Stimulated activated CD4-positive, alpha-beta T cell treated with anti-CD3 and anti-CD28 coated beads, TNF-alpha, amount 100 ng/mL, for 24 hours (primary cell): ENCODE results near the gene PDZD4.

ENCODE experiments used
- DNase-seq, 3 experiments: peaks; one replicate each; pipeline ENCODE4 v3.0.0-alpha.2; 2020; ENCODE audit warnings: low read depth in 3 of 3

PDZD4 gene, protein sequence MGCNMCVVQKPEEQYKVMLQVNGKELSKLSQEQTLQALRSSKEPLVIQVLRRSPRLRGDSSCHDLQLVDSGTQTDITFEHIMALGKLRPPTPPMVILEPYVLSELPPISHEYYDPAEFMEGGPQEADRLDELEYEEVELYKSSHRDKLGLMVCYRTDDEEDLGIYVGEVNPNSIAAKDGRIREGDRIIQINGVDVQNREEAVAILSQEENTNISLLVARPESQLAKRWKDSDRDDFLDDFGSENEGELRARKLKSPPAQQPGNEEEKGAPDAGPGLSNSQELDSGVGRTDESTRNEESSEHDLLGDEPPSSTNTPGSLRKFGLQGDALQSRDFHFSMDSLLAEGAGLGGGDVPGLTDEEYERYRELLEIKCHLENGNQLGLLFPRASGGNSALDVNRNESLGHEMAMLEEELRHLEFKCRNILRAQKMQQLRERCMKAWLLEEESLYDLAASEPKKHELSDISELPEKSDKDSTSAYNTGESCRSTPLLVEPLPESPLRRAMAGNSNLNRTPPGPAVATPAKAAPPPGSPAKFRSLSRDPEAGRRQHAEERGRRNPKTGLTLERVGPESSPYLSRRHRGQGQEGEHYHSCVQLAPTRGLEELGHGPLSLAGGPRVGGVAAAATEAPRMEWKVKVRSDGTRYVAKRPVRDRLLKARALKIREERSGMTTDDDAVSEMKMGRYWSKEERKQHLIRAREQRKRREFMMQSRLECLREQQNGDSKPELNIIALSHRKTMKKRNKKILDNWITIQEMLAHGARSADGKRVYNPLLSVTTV

DNA sequence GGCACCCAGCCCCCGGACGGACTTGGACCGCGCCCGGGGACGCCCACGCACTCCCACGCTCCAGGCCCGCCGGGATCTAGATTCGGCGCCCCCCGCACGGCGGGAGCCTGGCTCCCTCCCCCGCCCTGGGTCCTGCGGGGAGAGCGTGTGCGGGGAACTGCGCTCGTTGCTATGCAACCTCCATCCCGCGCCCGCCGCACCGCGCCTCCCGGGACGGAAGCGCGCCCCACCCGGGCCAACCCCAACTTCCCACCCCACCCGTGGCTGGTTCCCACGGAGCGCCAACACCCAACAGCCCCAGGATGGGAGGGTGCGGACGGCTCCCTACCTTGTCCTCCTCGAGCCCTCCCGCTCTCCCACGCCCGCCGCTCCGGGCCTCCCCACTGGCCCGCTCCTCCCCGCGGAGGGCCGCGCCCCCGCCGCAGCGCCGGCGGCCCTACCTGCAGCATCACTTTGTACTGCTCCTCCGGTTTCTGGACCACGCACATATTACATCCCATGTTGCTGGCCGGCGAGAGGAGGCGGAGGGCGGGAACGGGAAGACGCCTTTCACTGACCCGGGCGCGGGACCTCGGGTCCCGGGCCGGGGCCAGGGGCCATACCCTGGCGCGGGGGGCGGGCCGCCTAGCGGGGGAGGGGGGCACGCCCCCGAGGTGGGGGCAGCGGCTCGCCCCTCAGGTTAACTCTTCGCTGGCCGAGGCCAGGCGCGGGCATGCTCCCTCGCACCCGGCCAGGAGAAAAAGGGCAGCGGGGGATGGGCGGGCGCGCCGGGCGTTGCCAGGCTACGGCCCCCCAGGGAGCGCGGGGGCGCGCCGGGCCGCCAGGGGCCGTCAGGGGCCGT, at the start of gene PDZD4:
Gene PDZD4 (minus strand): TSS at position 746 of the 841 bp plus-strand sequence. CDS start 246 bp downstream, at position 500.
- DNase-seq = no peak

DNA sequence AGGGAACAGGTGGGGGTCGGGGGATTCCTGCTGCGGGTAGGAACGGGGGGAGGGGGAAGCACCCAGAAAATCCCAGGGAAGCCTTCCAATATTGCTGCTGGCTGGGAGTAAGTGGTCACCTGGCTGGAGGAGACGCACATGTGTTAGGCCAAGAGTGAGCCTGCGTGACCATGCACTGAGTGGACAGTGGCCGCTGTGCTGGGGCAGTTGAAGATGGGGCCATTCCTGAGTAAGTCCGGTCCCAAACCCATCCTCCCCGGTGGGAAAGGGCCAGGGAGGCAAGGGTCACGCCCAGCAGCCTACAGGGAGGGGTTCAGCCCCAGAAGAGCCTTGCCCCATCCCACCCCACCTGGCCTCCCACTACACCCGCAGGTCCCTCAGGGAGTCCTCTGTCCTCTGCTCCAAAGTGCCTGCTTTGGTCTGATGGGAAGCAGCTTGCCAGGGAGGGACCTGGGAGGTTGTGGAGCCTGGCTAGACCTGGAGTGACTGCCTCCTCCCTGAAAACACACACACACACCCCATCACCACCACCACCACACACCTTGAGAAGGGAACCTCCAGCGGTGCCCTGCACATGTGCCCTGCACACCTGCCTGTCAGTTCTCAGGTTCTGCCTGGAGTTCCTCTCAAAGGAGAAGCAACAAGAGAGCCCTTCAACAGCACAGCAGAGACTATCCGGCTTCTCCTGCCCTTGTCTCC, 49.5 kb upstream of the PDZD4 start:
- no peak for DNase-seq

DNA sequence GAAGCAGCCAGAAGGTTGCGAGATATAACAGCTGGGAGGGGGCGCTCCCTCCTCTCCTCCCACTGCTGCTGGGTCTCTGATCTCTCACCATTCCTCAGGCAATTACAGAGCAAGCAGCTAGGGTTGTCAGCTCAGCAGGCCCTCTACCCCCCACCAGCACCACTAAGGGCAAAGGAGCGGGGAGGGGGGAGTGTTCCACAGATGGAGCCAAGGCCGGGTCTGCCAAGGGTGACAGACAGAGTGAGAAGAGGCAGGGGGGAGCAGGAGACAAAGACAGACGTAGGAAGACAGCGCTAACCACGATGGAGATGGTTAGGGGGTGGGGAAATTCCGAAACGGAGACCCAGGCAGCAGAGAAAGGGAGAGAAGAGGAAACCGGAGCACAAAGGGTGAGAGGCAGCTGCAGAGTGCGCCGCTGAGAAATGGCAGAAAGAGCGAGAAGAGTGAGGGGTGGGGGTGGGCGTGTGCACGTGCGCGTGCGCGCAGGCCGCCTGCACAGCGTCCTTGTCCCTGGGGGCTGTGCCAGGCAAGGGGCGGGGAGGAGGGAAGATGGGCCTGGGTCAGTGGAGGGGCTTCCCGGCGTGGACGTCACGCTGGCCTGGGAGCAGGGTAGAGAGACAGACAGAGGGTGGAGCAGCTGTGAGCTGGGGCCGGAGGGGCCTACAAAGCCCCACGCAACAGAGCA, 48.8 kb upstream of the PDZD4 start:
- DNase-seq = no peak

DNA sequence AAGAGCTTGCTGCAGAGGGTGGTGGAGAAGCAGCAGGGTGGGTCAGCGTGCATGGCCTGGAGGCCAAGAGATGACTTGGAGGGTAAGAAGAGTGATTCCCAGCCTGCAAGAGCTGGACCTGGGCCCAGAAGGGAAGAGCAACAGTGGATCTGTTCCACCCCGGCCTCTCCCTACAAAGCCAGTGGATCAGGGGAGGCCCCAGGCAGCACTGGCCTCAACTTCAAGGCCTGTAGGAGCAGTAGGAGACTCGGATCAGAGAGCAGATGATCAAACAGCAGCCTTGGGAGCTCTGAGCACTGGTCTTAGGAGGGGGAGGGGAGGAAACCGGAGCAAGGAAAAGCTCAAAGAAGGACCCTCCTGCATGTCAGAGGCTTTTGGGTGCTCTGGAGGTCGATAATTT, 48.0 kb upstream of the PDZD4 start:
- DNase-seq = no peak

DNA sequence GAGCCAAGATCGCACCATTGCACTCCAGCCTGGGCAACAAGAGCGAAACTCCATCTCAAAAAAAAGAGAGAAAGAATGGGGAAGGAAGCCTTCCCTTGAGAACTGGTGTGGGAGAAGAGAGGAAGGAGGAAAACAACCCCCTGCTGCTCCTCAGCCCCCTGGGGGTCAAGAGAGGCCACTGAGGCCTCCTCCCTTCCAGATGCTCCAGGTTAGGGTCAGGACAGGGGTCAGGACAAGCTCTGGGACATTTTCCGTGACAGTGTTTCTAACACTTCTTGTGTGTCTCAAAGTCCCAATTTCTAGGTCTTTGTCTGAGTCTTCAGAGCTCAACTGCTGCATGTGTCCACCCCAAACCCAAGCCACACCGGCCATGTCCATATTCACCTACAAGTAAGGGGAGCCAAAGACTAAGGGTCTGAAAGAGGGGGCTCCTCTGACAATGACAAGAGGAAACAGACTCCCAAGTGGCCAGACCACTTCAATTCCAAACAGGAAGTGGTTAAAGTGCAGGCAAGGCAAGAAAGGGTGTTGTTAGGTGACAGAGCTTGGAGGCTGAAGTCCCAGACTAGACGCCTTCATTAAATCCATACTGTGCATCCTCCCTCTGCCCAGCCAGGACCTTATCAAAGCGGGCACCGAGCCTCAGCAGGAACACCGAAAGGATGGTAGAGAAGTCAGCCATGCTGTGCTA, 47.4 kb upstream of the PDZD4 start:
- DNase-seq = no peak

DNA sequence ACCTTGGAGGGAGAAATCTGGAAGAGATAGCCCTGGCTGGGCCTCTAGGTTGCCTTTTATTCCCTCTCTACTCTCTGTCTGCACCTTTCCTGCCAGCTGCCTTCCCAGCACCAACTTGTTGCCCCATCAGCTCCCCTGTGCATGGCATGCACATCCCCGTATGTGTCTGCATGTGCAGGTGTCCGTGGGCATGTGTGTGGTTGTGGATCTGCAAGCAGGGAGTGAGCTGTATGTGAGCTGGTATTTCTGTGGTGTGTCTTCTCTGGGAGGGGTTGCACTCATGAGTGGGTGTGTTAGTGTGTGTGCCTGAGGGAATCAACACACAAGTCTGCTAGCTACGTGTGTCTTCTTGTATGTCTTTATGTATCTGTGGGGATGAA, 45.8 kb upstream of the PDZD4 start:
- DNase-seq = no peak

DNA sequence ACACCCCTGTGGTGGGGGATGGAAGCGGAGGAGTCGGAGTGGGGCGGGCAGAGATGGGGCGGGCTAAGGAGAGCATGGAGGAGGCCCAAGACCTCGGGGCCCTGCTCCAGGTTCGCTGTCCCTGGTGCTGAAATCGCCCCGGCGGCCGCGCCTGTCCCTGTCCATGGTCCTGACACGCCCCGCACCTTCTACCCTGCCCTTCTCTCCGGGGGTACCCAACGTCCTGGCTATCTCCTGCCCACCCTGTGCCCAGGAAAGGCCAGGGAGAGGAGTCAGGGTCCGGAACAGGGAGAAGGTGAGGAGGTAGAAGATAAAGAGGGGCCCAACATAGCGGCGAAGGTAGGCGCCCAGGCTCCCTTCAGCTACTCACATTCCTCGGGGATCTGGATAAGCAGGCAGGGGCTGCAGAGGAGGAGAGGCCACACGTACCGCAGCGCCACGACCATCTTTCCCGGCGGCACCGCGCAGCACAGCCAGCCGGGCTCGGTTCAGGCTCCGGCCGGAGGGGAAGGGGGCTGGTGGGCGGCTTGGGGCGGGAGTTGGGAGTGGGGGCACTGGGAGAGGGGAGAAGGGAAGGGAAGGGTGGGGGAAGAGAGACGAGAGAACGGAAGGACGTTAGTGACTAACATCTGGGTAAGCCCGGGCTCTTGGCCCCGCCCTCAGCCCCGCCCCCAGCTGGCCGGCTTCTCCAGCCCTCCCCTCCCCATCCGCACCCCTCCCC, 45.2 kb upstream of the PDZD4 start:
- peak; percentile 34 to 48 (median 42) for DNase-seq

DNA sequence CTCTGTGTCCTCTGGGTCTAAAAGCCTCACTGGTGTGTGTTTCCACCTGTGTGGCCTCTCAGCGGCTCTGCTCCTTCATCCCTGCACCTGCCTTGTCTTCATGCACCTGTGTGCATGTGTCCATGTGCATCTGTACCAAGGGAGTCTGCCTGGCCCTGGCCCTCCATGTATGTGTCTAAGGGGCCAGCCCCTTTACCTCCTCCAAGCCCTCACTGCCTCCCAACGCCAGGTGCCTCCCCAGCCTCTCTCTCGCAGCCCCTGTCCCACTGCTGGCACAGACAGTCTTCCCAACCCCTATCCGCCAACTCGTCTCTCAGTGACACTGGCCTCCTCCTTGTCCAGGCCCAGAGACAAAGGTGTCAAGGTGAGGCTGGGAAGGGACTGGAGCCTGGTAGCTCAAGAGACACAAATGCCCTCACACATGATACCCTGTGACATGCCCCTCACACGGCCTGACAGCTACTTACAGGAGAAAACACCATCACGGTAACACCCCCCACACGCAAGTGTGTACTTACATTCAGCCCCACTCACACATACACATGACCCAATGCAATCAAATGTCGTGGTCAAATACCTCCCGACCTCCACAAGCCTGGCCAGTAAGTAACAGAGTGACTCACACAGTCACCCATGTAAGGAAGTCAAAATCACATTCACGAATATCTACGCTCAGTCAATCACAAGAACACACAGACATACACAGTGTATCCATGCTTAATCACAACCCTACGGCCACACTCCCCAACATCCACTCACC, 44.2 kb upstream of the PDZD4 start:
- DNase-seq = no peak

DNA sequence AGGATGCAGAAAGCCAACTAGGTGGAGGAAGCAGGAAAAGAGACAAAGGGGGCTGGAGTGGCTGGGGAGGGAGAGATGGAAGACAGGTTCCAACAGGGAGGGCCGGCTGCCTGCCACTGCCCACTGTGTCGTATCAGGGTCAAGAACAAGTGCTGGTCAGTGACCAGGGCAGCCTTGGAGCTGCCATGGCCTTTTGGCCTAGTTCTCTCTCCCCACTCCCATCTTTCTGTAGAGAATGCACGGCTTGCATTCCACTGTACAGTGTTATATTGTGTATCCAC, 43.7 kb upstream of the PDZD4 start:
- DNase-seq = no peak

DNA sequence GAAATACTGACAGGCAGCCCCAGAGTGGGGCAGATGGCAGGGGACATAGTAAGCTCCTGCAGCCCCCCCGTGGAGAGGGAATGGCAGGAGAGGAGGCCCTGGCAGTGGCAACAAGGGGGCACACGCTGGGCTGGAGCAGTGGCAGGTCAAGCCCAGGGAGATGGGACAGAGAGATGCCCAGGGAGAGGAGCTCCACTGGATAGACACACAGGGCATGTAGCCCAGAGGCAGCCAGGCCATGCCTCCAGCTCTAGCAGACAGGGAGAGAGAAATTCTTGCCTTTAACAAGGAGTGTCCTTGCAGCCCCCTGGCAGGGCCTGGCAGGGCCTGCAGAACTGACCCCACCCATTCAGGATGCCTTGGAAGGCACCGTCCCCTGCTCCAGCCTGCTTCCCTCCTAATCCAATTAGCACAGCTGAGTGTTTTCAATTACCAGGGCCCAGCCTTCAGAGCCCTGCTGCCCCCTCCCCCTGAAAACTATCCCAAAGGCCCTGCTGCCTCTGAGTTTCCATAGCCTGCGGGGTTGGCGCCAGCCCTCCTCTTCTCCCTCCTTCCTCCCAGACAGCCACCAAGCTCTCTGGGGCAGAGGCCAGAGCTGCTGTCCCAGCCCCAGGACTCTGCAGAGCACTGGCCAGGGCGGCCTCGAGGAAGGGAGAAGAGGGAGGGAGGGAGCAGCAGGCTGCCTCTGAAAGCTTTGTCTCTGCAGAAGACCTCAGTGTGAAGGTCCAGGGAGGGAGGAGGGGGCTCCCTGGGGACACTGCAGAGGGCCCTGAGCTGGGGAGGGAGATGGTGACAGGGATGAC, 43.1 kb upstream of the PDZD4 start:
- no peak for DNase-seq

DNA sequence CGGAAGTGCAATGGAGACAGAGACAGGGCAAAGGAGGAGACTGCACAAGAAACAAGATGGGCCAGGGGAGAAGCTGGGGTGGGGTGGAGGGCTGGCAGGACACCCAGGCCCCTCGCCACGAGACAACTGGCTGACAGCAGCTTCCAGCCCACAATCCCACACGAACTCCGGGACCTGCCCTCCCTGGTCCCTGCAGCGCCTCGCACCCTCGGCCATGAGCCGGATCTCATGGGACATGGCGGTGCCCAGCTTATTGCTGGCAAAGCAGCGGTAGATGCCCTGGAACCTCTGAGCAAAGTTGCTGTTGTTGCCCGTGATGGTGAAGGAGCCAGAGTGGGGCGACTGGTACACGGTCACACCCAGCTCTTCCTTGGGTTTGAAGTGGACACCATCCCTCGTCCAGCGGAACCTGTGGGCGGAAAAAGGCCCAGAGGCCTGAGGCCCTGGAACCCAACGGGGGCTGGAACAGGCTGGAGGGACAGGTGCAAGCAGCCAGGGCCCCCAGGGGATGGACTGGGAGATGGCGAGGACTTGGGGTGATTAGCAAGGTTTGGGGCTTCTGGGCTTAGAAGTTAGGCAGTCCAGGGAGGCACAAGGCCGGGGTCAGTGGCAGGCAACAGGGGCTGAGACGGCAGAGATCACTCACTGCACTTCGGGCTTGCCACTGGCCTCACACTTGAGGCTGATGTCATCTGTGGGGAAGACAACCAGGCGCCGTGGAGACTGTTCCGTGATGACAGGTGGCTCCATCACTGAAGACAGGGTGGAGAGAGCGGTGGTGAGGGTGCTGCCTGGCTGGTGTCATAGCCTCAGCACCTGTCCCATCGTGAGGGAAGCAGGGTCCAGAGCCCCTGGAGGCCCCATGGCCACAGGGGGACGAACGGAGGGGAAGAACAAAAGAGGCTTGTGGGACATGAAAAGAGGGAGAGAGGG, 41.9 kb upstream of the PDZD4 start:
- DNase-seq = no peak

DNA sequence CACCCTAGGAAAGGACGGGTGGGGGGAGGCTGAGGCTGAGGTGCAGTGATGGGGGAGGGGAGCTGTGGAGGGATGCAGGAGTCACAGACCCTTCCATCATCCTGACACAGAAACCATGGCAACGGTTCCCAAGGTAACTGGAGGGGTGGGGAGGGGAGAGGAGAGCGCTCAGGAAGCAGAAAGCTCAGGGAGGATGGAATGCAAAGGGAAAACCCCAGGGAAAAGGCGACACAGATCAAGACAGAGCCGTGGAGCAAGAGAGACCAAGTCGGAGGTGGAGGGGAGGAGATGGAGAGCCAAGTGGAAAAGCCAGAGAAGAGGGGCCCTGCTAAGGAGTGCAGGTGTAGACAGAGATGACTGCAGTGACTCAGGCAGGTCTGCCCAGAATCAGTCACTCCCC, 41.1 kb upstream of the PDZD4 start:
- DNase-seq = no peak

DNA sequence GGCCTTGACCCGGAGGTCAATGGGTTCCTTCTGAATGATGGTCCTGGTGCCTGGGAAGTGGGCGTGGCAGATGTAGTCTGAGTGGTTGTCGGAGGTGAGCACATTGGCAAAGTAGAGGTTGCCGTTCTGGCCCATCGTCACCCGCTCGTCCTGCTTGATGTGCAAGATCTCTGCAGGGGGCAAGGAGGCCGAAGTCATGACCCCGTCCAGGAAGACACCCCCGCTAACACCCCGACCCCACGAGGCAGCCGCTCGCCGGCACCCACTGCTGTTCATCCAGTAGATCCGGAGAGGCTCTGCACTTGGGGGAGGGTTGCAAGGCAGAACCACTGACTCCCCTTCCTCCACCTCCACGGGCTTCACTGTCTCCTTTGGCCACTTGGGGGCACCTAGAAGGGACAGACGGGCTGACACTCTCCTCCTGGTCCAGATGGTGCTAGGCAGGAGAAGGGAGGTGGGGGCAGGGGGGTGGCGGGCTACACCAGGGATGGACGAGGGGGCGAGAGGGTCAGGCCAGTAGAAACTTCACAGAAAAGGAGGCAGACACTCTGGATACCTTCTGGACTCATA, 40.5 kb upstream of the PDZD4 start:
- no peak for DNase-seq

DNA sequence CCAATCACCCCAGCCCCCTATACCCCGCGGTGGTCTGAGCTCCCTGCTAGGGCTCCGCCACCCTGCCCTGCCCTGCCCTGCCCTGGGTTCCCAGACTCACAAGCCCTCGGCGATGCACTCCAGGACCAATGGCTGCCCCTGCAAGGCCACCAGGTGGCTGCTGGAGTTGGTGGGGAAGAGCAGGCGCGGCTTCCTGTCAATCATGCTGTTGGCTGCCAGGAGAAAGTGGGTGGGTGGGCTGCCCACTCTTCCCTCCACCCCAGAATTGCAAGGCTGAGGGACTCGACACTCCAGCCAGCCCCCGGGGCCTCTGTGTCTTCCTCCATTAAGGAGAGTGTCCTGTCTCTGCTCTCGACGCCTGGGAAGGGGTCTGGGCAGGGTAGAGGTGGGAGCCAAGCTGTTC, 39.9 kb upstream of the PDZD4 start:
- no peak for DNase-seq

DNA sequence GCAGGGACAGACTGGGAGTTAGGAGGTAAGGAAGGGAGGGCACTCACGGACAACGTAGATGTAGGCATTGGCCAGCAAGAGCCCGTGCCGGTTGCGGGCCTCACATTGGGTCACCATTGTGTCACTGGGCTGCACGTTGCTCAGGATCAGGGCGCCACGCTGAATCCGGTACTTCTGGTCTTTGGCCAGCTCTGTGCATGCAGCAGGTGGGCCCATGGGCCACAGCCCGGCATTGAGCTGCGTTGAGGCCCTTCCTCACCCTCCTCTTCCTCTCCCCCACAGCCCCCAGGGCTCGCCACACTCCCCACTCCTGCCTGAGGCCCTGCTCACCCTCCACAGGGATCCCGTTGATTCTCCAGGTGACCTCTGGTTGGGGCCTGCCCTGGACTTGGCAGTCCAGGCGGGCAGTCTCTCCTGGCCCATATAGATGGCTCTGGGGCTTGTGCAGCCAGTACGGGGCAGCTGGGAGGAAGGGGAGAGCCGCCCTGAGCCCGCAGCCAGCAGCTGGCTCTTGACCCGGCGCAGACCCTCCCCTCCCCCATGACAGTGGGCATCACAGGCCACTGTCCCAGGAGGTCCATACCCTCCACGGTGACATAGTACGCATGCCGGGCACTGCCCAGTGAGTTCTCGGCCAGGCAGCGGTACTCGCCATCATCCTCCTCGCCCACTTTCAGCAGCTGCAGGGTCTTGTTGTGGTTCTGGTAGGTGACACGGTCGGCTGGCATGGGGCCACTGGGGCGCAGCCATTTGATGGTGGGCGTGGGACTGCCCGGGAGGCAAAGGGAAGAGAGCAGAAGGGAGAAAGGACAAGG, 39.3 kb upstream of the PDZD4 start:
- DNase-seq = no peak
